GM06990 (cell line): ENCODE results near the gene FAM228B.

Experiments
- DNase-seq: peaks from one replicate; pipeline ENCODE4 v3.0.0-alpha.2; 2011; ENCODE audit not compliant: insufficient read length; ENCODE audit errors: extremely low read depth
- H3K27me3 ChIP-seq: replicated peaks from 2 replicates; pipeline ENCODE4 v1.6.0; 2011; ENCODE audit warnings: low read length; ENCODE audit not compliant: control insufficient read depth, insufficient read depth
- H3K36me3 ChIP-seq: 2 replicates; pipeline ENCODE4 v1.5.1; 2011; ENCODE audit warnings: low read length; ENCODE audit not compliant: control insufficient read depth, insufficient read depth
- H3K4me3 ChIP-seq: replicated peaks from 2 replicates; pipeline ENCODE4 v1.5.1; 2011; ENCODE audit warnings: low read depth, mild to moderate bottlenecking, control low read depth, low read length
- TF ChIP-seq, protein P1 (sequence below): IDR thresholded peaks from 2 replicates; pipeline ENCODE4 v1.5.1; 2011; ENCODE audit warnings: low read length, control low read depth, mild to moderate bottlenecking, inconsistent platforms; ENCODE audit not compliant: insufficient read depth, poor library complexity, severe bottlenecking

FAM228B gene

GRCh38 chr2:24160761-24161160, 37.5 kb downstream of the FAM228B start:
- TF ChIP-seq, protein P1, sequence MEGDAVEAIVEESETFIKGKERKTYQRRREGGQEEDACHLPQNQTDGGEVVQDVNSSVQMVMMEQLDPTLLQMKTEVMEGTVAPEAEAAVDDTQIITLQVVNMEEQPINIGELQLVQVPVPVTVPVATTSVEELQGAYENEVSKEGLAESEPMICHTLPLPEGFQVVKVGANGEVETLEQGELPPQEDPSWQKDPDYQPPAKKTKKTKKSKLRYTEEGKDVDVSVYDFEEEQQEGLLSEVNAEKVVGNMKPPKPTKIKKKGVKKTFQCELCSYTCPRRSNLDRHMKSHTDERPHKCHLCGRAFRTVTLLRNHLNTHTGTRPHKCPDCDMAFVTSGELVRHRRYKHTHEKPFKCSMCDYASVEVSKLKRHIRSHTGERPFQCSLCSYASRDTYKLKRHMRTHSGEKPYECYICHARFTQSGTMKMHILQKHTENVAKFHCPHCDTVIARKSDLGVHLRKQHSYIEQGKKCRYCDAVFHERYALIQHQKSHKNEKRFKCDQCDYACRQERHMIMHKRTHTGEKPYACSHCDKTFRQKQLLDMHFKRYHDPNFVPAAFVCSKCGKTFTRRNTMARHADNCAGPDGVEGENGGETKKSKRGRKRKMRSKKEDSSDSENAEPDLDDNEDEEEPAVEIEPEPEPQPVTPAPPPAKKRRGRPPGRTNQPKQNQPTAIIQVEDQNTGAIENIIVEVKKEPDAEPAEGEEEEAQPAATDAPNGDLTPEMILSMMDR: no peak
- H3K36me3 ChIP-seq: no peaks in the 10 kb centered on the region
- H3K27me3 ChIP-seq: no peaks in the 10 kb centered on the region
- DNase-seq: no peak
- no peak overlapping the region for H3K4me3 ChIP-seq

DNA sequence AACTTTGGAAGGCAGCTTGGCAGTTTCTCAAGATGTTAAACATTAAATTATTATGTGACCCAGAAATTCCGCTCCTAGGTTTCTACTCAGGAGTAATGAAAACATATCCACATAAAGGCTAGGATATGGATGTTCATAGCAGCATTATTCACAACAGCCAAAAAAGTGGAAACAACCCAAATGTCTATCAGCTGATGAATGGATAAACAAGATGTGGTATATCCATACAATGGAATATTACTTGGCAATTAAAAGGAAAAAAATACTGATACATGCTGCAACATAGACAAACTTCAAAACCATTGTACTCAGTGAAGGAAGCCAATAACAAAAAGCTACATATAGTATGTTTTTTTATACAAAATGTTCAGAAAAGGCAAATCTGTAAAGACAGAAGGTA, 39.2 kb downstream of the FAM228B start:
- Histone ChIP-seq H3K36me3 (no peaks in the 10 kb centered on the region), H3K27me3 (no peaks in the 10 kb centered on the region), H3K4me3 (no peak overlapping the region)
- no peak for DNase-seq
- TF ChIP-seq, protein P1: no peak

- TF ChIP-seq, protein P1: no peak
- DNase-seq: no peak
- Histone ChIP-seq H3K36me3 (no peaks in the 10 kb centered on the region), H3K4me3 (no peak overlapping the region), H3K27me3 (no peaks in the 10 kb centered on the region)
Measured at GRCh38 chr2:24163186-24163585, 39.9 kb downstream of the FAM228B start.

- TF ChIP-seq, protein P1: no peak
- no peaks in the 10 kb centered on the region for H3K36me3 ChIP-seq
- no peak for DNase-seq
- no peak overlapping the region for H3K4me3 ChIP-seq
- no peaks in the 10 kb centered on the region for H3K27me3 ChIP-seq
Measured at GRCh38 chr2:24163601-24164000, 40.3 kb downstream of the FAM228B start.

DNA sequence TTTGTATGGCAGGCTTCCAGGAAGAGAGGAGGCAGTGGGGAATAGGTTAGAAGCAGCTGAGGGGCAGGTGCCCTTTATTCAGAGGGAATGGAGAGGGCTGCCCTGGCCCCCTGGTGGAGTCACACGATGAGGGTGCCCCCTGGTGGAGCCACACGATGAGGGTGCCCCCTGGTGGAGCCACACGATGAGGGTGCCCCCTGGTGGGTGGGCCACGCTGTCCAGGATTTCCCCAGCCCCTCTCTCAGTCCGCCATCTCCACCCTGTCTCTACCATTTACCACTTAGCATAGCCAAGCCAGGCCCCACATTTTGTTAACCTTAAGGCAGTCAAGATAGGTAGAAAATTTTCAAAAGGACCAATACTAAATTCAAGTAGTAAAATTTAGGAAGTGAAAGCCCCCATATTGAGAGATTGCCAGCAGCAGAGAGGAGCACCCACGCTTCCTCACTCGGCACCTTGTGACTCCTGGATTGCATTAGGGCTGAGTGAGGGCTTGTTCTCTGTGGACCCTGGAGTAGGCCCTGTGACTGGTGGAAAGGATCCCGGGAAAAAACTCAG, 41.2 kb downstream of the FAM228B start:
- no peak overlapping the region; the same call in 1 of the 2 replicates for H3K4me3 ChIP-seq
- H3K27me3 ChIP-seq: no peaks in the 10 kb centered on the region
- DNase-seq: peak; percentile 63
- TF ChIP-seq, protein P1: peak; percentile 98
- H3K36me3 ChIP-seq: no peaks in the 10 kb centered on the region

DNA sequence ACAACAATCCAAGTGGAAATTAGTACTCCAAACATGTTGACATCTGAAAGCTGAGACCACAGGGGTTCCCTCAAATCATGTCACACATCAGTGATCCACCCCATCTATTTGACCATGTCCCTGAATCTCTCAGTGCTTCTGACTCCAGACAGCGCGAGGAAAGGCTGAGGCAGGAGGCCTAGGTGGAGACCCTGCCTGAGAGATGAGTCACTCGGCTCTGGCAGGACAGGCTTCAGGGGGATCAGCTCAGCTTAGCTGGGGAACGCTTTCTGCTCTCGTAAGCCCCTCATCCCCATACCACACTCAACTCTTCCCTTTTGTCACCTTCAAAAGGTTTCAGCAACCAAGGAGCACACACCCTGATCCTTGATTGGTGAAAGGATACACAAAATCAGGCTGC, 45.8 kb downstream of the FAM228B start:
- Histone ChIP-seq H3K36me3 (no peaks in the 10 kb centered on the region), H3K4me3 (no peak overlapping the region), H3K27me3 (no peaks in the 10 kb centered on the region)
- TF ChIP-seq, protein P1: no peak
- DNase-seq: no peak
